Breast epithelium (tissue), 3 donors: ENCODE results near the gene CATSPERZ.

ENCODE experiments used
- CTCF ChIP-seq, 3 donors: fragments of 450-650 bp; IDR thresholded peaks; one replicate each; pipeline ENCODE4 v1.5.1; 2016 to 2017; ENCODE audit warnings: antibody characterized with exemption in 3 of 3, mild to moderate bottlenecking in 3 of 3, moderate library complexity in 3 of 3
- POLR2A ChIP-seq: fragments of 450-650 bp; IDR thresholded peaks from one replicate; pipeline ENCODE4 v1.6.1; 2016; ENCODE audit warnings: antibody characterized with exemption, mild to moderate bottlenecking, moderate library complexity
- POLR2AphosphoS5 ChIP-seq, 3 donors: sonication (generic); formaldehyde crosslinking; IDR thresholded peaks; one replicate each; pipeline ENCODE4 v1.6.1; 2017; ENCODE audit warnings: antibody characterized with exemption in 3 of 3

GRCh38 chr11:64264371-64264852 lies 35.7 kb upstream of the CATSPERZ start:
- TF ChIP-seq CTCF (IDR thresholded peaks at IDR 0.05) (no peak), POLR2A (no peak), POLR2AphosphoS5 (IDR thresholded peaks at IDR 0.05) (no peak)
